NCI-H1417 treated with DMSO at 0.1 percent for 48 hours (cell line): ENCODE results near the gene KCNH1.

Source experiments
- DNase-seq: peaks from one replicate; lab custom pipeline; 2025; lab: John Stamatoyannopoulos, UW

The KCNH1 gene

DNA sequence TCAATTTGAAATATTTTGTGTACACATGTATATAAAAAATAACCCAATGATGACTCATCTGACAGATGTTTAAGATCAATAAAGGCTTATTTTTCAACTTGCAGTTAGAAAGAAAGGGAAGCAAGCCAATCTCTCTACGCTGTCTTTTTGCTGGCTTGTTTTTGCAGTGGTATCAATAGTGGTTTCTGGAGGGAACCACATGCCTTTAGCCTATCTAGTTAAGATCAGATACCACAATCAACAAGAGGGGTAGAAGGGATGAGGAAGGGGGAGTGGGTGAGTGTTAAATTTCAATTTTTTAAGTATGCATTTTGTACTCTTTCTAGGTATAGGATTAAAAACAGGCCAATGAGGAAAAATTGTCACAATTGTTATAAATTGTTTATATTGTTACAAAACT, 276.2 kb downstream of the KCNH1 start:
- DNase-seq, result no peak

DNA sequence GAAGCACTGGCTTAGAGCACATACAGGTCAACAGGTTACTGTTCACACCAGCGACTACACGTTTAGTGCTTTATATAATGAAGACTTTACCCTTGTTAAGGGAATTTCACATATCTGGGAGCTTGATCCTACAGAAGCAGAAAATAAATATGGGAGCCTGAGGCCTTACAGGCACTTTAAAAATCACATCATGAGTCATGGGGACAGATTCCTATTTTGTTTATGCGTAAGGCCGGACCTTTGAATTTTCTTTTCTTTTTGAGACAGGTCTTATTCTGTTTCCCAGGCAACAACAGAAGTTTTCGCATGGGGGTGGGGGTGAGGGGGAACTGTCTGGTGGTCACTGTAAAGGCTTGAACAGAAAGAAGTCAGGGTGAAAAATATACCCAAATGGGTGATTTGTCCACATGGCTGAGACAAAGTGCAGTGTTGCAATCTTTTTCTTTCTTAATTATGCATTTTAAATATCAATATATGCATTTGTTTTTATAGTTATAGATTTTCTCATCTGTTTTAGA, 276.7 kb downstream of the KCNH1 start:
- DNase-seq, result no peak

DNA sequence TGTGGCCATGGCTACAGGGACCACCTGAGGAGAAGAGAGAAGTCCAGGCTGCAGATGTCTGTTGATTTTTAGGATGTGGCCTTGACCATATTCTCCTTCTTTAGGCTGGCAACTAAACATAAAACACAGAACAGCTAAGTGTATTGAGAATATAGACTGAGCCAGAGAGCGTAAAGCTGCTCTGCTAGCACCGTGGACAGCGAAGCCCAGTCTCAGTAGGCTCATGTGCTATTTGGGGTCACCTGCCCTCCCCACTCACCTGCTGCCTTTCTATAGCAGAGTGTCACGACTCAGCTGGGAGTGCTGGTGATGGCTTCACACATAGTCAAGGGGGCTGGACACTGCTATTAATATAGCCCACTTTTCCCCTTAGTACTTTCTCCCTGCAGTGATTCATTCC, 278.5 kb downstream of the KCNH1 start:
- no peak for DNase-seq

DNA sequence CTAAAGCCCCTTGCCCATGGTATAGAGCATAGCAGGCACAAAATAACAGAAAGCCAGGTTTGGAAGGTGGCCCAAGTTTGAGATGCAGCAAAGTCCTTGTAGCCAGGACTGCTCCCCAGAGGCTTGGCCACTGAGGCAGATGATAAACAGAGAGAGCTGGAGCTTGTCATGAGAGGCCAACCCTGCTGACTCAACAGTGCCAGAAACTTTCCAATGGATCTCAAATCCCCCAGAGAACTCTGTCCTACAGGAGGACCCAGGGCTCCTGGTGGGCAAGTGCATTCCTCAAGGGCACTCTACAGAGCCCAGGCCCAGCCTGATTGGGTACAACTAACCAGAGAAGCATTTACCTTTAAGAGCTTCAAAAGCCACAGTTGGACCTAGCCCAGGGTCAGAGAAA, 280.7 kb downstream of the KCNH1 start:
- no peak for DNase-seq

DNA sequence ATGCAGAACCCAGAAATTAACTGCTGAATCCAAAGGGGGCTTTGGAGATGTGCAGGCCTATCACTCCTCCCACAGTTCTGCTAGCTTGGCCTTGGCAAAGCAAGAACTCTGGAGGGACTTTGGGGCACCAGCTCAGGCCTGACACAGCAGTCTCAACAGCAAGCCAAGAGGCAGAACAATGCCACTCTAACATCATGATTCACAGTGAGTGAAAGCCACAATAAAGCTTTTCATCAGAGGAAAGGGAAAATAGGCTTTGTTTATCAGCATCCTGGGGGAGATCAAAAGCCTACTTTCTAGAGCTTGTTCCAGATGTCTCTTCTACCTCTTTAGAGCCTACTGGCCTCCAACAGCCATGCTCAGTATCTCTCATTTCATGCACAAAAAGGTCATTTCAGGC, 283.4 kb downstream of the KCNH1 start:
- DNase-seq, result no peak

DNA sequence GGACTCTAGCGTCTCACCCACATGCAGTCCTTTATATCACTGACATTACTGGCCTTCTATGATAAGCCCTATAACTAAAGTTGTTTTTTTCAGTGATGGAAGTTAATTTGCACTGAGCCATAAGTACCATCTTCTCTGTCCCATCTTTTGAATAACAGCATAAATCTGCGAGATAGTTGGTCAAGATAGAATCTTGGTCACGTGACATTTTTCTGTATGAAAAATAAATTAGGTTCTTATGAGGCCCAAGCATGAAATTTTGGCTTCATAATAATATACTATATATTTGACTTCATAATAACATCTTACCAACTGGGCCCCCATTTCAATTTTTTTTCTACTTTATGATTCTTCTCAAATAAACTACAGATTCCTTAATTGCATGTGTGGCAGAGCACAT, 285.5 kb downstream of the KCNH1 start:
- DNase-seq, result no peak

DNA sequence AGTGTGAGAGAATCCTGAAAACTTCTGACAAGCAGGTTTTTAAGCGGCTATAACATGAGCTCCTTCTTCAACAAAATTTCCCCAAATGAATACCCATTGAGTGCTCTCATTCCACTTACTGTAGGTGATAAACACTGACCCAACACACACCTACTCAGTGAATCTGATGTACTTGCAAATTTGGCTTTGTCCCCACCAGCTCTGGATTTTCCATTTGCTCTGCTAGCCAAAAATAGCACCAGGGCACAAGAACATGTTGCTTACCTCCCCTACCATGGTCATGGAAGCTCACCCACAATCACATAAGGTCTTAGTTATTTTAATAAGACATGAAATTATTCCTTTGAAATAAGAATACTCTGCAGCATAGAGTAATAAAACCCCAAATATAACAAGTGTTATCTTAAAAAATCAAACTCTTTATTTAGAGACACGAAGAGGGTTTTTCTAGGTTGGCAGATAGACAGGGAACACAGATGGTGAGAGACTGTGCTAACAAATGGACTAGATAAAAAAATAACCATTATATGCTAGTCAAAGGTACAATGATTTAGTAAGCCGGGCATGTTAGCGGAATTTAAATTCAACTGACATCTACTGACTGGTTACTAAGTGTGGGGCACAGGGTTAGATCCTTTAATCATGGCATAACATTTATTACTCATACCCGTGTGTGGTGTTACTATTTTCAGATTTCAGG, 291.9 kb downstream of the KCNH1 start:
- DNase-seq, result no peak

DNA sequence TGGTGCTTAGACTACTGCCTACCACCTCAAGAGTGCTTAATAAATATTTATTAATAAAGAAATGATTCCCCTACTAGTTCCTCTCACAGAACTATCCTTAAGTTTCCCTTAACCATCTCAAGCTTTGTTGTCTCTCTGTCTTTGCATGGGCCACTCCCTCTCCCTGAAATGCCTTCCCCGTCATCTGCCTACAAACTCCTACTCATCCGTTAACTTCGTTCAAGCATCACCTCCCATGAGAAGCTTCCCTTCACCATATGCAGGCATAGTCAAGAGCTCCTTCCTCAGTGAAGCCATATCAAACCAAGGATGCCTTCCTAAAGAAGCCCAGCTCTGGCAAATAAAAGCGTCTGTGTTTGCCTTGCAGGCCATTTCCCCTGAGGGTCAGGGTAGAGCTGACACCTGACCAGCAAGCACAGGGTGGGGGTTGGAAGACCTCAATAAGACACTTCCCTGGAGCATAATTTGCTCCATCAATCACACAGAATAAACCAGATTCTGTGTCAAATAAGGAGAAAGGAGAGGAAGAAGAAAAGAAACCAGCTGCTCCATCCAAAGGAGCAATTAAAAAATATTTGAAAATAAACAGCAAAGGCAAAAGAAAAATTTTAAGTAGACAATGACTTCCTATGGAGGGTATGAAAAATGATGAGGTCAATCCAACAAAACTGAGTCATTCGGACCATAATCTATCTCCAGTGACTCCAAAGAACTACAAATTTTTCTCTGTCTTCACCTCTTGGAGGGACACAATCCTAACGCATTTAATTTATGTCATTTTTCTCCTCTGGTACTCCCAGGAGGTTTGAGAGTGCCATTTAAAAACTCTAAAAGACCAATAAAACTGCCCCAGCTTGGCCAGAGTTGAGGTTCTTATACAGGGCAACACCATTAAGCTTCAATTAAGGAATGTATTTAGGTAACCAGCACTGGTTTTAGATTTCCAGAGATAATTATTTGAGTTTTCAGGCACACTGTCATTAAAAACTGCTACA, 303.6 kb downstream of the KCNH1 start:
- DNase-seq, result no peak

DNA sequence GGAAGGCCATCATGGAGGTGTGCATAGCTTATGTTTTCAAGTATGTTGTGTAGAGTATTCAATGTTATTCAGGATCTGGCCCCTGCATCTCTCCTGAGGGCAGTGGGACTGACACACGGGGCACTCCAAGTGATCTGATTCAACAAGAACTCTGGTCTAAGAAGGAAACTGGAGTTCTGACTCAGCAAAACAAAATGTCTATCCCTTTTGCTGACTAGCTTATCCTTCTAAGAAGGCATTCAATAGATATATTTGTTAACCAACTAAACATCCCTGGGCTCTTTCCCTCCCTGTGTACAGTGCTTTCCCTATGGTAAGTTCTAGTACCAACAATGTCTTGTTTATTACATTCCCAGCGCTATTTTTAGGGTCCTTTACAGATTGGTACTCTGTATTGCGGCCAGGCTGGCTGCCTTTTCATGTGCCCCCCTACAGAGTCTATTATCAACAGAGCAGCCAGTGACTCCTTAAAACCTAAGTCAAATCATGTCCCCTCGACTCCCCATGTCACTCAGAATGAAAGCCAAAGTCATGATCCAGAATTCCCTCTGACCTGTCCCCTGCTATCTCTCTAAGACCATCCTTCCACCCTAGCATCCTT, 304.9 kb downstream of the KCNH1 start:
- DNase-seq, result no peak

DNA sequence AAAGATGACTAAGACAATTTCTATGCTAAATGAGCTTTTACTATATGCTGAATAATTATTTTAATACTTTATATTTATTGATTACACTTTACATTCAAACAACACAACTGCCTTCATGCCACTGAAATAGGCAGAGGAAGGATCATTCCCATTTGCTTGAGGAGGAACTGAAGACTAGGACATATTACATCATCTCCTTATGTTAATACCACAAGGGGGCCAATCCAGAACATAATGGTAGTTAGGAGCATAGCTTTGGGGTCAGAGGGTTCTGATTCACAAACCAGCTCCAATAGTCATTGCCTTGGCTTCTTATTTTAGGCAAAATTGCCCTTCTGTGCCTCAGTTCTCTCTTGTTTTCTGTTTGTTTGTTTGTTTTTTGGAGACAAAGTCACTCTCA, 306.5 kb downstream of the KCNH1 start:
- no peak for DNase-seq

DNA sequence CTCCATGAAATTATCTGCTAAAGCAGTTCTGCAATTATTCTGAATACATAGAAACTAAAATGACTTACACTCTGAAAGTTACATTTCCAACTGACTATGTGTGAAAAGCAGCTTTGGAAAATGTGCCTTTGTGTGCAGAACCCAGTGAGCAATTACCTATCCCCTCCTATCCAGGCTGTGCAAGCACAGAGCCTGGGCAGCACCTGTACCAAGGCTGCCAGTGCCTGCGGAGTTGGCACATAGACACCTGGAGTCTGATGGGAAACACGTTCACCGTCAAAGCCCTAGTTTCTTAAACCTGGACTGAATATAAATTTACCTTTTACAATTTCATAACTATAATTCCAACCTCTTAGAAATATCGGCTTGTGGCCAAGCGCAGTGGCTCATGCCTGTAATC, 307.3 kb downstream of the KCNH1 start:
- no peak for DNase-seq

DNA sequence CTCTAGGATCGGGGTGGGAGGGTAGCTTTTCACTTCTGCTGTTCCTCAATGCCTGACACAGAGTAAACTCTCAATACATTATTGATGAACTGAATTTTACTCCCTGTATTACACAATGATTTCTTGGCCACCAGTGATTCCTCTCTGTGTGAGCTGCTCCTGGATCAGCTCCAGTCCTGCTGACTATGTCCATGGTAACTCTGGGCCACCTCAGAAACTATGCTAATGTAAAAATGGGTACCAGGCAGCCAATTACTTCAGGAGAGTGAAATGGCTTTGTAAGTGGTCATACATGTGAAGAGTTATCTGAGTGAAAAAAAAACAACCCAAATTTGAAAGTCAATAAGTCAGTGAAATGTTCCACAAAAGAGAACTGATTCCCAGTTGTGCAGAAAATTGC, 311.0 kb downstream of the KCNH1 start:
- DNase-seq, result no peak

DNA sequence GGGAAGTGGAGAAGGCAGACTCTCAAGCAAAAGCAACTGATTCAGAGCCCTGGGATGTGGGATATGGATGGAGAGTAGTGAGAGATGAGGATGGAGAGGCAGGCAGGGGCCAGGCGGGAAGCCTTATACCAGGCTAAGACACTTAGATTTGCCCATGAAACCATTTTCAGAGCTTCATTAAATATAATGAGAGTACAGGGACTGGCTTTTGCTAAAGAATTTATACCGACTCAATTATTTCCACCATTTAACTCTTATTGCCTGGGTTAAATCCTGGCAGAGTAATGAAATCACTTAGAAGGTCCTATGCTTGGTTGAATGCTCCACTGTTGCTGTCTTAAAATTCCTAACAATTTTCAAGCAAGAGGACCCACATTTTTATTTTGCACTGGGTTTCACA, 311.7 kb downstream of the KCNH1 start:
- DNase-seq, result no peak

DNA sequence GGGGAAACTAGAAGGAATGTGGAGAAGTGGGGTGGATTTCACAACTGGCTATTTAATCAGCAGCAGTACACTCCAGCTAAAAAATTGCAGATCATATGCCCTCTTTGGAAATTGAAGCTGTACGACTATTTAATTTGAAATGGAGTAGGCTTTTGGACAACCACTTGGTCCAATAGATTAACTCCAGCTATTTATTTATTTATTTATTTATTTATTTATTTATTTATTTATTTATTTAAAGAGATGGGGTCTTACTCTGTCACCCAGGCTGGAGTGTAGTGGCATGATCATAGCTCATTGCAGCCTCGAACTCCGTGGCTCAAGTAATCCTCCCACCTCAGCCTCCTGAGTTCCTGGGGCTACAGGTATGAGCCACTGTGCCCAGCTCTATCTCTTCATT, 312.3 kb downstream of the KCNH1 start:
- no peak for DNase-seq

DNA sequence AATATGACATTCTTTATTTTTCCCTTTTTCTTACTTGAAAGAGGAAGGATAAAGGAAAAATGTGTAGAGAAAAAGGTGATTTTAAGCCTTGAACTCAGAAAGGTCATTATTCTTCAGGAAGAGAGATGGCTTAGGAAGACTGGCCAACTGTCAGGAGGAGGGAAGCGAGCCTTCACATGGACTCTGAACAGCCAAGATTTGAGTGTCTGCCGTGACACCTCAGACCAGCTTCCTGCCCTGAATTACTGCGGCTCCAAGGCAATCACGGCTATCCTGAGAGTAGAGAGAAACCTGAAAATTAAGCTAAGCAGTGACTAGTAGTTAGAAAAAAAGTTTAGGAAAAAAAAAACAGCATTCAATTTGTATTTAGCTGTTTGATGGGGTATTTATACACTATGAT, 314.7 kb downstream of the KCNH1 start:
- no peak for DNase-seq

DNA sequence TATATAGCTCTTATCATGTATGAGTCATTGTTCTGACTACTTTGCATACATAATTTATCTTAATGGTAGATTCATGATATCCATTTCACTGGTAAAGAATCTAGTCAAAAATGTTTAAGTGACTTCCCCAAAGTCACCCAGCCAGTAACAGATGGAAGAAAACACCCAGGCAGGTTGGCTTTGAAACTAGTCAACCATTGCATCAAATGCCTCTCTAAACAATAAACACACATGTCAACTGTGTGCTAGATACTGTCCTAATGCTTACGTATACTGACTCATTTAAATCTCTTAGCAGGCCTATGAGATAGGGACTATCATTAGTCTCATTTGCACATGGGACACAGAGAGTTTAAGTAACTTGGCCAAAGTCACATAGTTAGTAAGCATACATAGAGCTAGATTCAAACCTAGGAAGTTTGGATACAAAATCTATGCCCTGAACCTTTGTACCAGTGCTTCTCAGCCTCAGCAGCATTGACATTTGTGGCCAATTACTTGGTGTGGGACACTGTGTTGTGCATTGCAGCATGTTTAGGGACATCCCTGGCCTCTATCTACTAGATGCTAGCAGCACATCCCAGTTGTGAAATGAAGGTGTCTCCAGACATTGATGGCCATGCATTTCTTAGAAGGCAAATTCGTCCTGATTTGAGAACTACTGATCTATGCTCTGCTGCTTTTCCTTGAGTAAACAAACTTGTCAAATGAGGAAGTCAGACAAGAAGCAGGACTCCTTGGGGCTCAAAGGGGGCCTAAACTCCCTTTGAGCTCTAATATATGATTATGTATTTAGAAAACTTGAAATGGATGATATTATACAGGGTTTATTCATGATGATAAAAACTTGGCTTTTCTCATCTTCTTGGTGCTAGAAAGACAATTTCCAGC, 316.3 kb downstream of the KCNH1 start:
- no peak for DNase-seq

DNA sequence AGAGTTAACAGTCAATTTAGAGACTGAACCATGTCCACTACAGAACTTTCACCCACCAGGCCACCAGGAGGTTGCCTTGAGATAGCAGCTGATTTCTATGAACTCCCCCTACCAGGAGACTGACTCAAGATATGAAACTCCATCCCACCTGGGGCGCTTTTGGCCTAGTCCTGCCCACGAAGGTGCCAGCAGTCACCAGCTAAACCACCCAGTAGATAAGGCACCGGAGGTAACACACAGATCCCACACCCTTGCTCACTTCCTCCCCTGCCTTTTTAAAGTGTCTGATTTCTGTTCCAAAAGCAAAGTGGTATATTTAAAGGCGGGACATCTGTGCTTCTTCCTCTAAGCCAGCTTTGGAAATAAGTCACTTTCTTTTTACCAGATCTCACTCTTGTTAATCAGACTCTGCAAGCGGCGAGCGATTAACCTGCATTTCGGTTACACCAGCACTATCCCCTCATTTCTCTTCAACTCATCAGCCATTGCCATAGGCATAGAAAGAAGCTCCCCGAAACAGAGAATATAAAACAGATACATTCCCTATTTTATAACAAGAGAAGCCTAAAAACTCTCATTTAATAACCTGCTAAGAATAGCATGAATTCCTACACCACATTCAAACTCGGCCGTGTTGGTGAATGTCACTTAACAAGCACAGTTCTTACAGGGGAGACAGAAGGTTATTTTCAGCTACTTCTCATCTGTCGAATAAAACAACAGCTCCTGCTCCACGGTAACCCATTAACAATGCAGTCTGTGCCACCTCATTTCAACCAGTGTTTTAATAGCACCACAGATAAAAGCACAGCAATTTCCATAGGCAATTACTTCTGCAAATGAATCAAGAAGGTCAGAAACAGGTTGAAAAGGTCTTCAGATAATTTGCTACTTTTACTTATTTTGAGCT, 318.1 kb downstream of the KCNH1 start:
- no peak for DNase-seq

DNA sequence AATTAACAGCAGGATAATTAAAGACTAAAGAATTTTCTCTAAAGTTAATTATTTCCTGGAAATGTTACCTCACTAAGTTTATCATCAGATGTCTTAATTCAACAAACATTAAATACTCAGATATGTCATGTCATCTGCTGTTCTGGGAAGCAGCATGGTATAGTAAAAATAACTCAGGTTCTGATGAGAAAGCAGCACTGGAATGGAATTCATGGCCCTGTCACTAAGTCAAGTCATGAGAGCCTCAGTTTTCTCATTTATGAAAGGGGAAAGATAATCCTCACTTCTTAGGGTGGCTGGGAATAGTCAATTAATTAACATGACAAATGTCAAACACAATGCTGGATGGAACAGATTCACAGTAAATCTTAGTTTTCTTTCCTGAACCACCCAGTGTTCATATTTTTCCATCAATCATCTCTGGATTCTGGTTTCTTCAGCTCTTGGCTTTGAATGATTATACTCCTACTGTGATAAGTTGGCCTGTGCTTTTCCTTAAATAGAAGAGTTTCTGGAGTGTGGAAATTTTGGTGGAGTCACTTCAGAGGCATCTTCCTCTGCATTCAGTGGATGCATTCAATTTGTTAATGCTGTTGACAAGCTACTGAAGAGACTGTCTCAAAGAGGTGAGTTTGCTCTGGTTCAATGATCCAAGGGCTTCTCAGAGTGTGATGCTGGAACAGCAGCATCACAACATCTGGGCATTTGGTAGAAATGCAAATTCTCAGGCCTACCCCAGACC, 319.4 kb downstream of the KCNH1 start:
- no peak for DNase-seq

DNA sequence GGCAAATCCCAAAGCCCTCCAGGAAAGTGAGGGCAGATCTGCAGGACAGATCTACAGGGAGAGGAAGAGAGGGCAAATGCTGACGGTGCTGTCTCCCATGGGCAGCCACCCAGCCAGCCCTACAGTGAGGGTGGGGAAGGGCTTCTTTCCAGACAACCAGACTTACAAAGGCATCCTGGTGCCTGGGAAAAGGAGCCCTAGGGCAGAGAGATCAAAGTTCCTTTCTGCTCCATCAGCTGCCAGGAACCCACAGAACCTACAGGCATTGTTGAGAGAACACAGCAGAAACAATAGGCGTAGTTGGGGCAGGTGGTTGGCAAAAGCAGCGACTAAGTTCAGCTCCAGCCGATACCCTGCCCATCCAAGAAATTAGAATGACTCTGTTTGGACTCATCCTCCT, 332.4 kb downstream of the KCNH1 start:
- DNase-seq, result no peak

DNA sequence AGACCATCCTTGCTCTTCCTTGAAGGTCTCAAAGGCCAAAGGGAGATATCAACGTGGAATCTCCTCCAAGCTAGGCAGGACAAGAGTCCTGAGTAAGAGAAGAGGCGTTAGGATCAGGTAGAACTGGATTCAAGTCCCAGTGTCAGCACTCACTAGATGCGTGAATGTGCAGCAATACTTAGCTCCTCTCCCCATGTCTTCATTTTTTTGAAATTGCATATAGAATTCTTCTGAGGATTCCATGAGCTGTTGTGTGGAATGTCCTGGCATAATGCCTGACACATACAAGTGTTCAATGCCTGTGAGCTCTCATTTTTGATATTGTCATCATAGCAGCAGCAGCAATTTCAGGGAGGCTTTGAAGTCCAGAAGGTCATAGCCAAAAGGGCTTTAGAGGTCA, 333.2 kb downstream of the KCNH1 start:
- DNase-seq, result no peak
